ENCODE measurements around the gene TECR.

DNA sequence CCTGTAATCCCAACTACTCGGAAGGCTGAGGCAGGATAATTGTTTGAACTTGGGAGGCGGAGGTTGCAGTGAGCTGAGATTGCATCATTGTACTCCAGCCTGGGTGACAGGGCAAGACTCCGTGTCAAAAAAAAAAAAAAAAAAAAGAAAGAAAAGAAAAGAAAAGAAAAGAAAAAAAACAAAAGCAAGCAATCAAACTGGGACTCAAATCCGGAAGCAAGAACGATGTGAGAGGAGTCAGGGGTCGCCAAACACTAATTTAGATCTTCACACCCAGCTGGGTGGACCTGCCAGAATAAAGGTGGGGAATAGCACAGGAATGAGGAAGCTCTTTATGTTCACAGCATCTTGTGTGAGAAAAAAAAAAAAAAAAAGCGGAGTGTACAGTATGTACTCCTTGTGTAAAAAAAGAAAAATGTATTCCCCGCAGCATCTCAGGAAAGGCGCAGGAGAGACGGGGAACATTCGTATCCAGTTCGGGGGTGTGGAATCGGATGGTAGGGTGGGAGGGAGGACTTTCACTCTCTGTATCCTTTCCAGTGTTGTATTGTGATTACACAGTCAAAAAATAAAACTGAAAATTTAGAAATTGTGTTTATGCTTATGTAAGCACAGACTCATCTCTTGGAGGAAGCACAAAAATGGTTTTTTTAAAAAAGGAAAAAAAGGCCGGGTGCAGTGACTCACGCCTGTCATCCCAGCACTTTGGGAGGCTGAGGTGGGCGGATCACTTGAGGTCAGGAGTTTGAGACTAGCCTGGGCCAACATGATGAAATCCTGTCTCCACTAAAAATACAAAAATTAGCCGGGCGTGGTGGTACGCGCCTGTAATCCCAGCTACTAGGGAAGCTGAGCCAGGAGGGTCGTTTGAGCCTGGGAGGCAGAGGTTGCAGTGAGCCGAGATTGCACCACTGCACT lies 18.8 kb upstream of the TECR start:
- TF ChIP-seq, protein P1, sequence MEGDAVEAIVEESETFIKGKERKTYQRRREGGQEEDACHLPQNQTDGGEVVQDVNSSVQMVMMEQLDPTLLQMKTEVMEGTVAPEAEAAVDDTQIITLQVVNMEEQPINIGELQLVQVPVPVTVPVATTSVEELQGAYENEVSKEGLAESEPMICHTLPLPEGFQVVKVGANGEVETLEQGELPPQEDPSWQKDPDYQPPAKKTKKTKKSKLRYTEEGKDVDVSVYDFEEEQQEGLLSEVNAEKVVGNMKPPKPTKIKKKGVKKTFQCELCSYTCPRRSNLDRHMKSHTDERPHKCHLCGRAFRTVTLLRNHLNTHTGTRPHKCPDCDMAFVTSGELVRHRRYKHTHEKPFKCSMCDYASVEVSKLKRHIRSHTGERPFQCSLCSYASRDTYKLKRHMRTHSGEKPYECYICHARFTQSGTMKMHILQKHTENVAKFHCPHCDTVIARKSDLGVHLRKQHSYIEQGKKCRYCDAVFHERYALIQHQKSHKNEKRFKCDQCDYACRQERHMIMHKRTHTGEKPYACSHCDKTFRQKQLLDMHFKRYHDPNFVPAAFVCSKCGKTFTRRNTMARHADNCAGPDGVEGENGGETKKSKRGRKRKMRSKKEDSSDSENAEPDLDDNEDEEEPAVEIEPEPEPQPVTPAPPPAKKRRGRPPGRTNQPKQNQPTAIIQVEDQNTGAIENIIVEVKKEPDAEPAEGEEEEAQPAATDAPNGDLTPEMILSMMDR (IDR thresholded peaks at IDR 0.05): no peak
- TF ChIP-seq POLR2A (IDR thresholded peaks at IDR 0.05): no peak
